NT2/D1 (cell line): Measurements from ENCODE around the gene IBA57.
A peak's percentile ranks its signal among the peaks of the same experiment; 100 is the strongest.

Source experiments
- DNase-seq: peaks from one replicate; pipeline ENCODE4 v3.0.0-alpha.2; 2011; ENCODE audit warnings: low read depth, low spot score
- H3K27me3 ChIP-seq: 2 replicates; pipeline ENCODE4 v1.6.0; 2011; ENCODE audit warnings: mild to moderate bottlenecking; ENCODE audit not compliant: insufficient read length, insufficient read depth
- H3K36me3 ChIP-seq: 2 replicates; pipeline ENCODE4 v1.6.1; 2011; ENCODE audit warnings: mild to moderate bottlenecking, low read length, mixed read lengths; ENCODE audit not compliant: insufficient read depth, insufficient read length
- H3K4me1 ChIP-seq: 2 replicates; pipeline ENCODE4 v1.5.1; 2011; ENCODE audit not compliant: insufficient read depth, insufficient read length
- H3K4me3 ChIP-seq: 2 replicates; pipeline ENCODE4 v1.5.1; 2011; ENCODE audit warnings: low read depth; ENCODE audit not compliant: insufficient read length
- H3K9ac ChIP-seq: 2 replicates; pipeline ENCODE4 v1.6.0; 2011; ENCODE audit warnings: low read depth; ENCODE audit not compliant: insufficient read length
- H3K9me3 ChIP-seq: 2 replicates; pipeline ENCODE4 v1.5.1; 2011; ENCODE audit warnings: mild to moderate bottlenecking, low read length; ENCODE audit not compliant: insufficient read depth
- SUZ12 ChIP-seq: IDR thresholded peaks from 2 replicates; pipeline ENCODE4 v1.6.1; 2011; ENCODE audit not compliant: insufficient read length, insufficient read depth; ENCODE audit errors: extremely low read depth
- YY1 ChIP-seq: IDR thresholded peaks from 2 replicates; pipeline ENCODE4 v1.6.1; 2011; ENCODE audit not compliant: insufficient read length, insufficient read depth
- ZNF274 ChIP-seq: IDR thresholded peaks from 2 replicates; pipeline ENCODE4 v1.6.1; 2011; ENCODE audit warnings: mild to moderate bottlenecking, low read depth, low read length

The IBA57 gene

GRCh38 chr1:228154021-228154669 lies 11.5 kb upstream of the IBA57 start:
- peaks cover 32% of the 10 kb centered on the region for H3K4me1 ChIP-seq
- H3K9me3 ChIP-seq, result no peaks in the 10 kb centered on the region
- H3K4me3 ChIP-seq, result no peak overlapping the region
- no peak for TF ChIP-seq YY1
- TF ChIP-seq SUZ12, result no peak
- no peak for TF ChIP-seq ZNF274
- no peak for DNase-seq
- no peak overlapping the region for H3K9ac ChIP-seq
- H3K36me3 ChIP-seq, result peaks cover 14% of the 10 kb centered on the region
- no peaks in the 10 kb centered on the region for H3K27me3 ChIP-seq

GRCh38 chr1:228154670-228155571 lies 10.7 kb upstream of the IBA57 start:
- no peak for TF ChIP-seq SUZ12
- TF ChIP-seq YY1, result no peak
- no peak for TF ChIP-seq ZNF274
- H3K36me3 ChIP-seq, result peaks cover 9% of the 10 kb centered on the region
- no peaks in the 10 kb centered on the region for H3K27me3 ChIP-seq
- no peak overlapping the region for H3K9ac ChIP-seq
- H3K9me3 ChIP-seq, result no peaks in the 10 kb centered on the region
- H3K4me1 ChIP-seq, result peaks cover 26% of the 10 kb centered on the region
- DNase-seq, result no peak
- no peak overlapping the region for H3K4me3 ChIP-seq

GRCh38 chr1:228155596-228156514 lies 9.7 kb upstream of the IBA57 start:
- TF ChIP-seq ZNF274 (no peak), SUZ12 (no peak), YY1 (no peak)
- DNase-seq, result no peak
- peak overlapping the region; percentile 13 for H3K9ac ChIP-seq

GRCh38 chr1:228156515-228156881 lies 9.1 kb upstream of the IBA57 start:
- Histone ChIP-seq H3K9me3 (no peaks in the 10 kb centered on the region), H3K4me1 (peaks cover 14% of the 10 kb centered on the region), H3K36me3 (peaks cover 4% of the 10 kb centered on the region), H3K4me3 (no peak overlapping the region), H3K27me3 (no peaks in the 10 kb centered on the region), H3K9ac (no peak overlapping the region)
- DNase-seq, result no peak
- TF ChIP-seq SUZ12, result no peak
- TF ChIP-seq YY1, result no peak
- no peak for TF ChIP-seq ZNF274

More at GRCh38 chr1:228155596-228156514, 9.7 kb upstream of the IBA57 start:
- no peak overlapping the region for H3K4me3 ChIP-seq
- H3K9me3 ChIP-seq, result no peaks in the 10 kb centered on the region
- H3K27me3 ChIP-seq, result no peaks in the 10 kb centered on the region
- peaks cover 20% of the 10 kb centered on the region for H3K4me1 ChIP-seq
- peaks cover 7% of the 10 kb centered on the region for H3K36me3 ChIP-seq

GRCh38 chr1:228156941-228157728 lies 8.5 kb upstream of the IBA57 start:
- H3K9ac ChIP-seq, result no peak overlapping the region
- DNase-seq, result no peak
- H3K4me1 ChIP-seq, result peaks cover 18% of the 10 kb centered on the region
- H3K36me3 ChIP-seq, result no peaks in the 10 kb centered on the region
- no peak for TF ChIP-seq SUZ12
- no peak for TF ChIP-seq YY1
- TF ChIP-seq ZNF274, result no peak
- H3K9me3 ChIP-seq, result no peaks in the 10 kb centered on the region
- H3K4me3 ChIP-seq, result no peak overlapping the region
- H3K27me3 ChIP-seq, result no peaks in the 10 kb centered on the region

- Histone ChIP-seq H3K9ac (no peak overlapping the region), H3K9me3 (no peaks in the 10 kb centered on the region), H3K36me3 (no peaks in the 10 kb centered on the region), H3K4me1 (peaks cover 24% of the 10 kb centered on the region), H3K27me3 (no peaks in the 10 kb centered on the region), H3K4me3 (no peak overlapping the region)
- DNase-seq, result no peak
- TF ChIP-seq SUZ12 (no peak), YY1 (no peak), ZNF274 (no peak)
Observed at GRCh38 chr1:228157729-228158126, 7.9 kb upstream of the IBA57 start.
